SK-N-MC (cell line): ENCODE measurements around the gene TUBA4A.

Source experiments
- EZH2 ChIP-seq: fragments of 200-600 bp; sonication (generic); IDR thresholded peaks from one replicate; pipeline ENCODE4 v1.6.1; 2017; ENCODE audit warnings: antibody characterized with exemption
- FOXP2 ChIP-seq: optimal IDR thresholded peaks from 2 replicates; pipeline ENCODE3; 2011; ENCODE audit warnings: mild to moderate bottlenecking, moderate library complexity; ENCODE audit not compliant: insufficient read depth; ENCODE audit errors: extremely low read length, control extremely low read depth
- POLR2AphosphoS5 ChIP-seq: IDR thresholded peaks from 2 replicates; pipeline ENCODE4 v1.6.1; 2012; ENCODE audit warnings: mild to moderate bottlenecking, low read depth, low read length, borderline replicate concordance

GRCh38 chr2:219210886-219211362 is 42.8 kb downstream of the TUBA4A start:
- TF ChIP-seq EZH2 = no peak
- TF ChIP-seq FOXP2 = no peak
- TF ChIP-seq POLR2AphosphoS5 = no peak
